Vagina (tissue), 2 donors: ENCODE measurements around the gene ABCB8. TPM values are rescaled to one million over a fixed set of nuclear protein-coding genes. Genes with fewer than 3 reads are reported as not detected.

Source experiments
- DNase-seq, 2 donors: peaks; one replicate each; pipeline ENCODE4 v3.0.0-alpha.2; 2017; ENCODE audit errors: extremely low spot score in 2 of 2
- H3K27ac ChIP-seq: fragments of 200-600 bp; sonication (generic); one replicate; pipeline ENCODE4 v1.5.1; 2019
- H3K27me3 ChIP-seq: fragments of 200-600 bp; sonication (generic); one replicate; pipeline ENCODE4 v1.5.1; 2019
- H3K36me3 ChIP-seq, 2 donors: fragments of 200-600 bp; sonication (generic); one replicate each; pipeline ENCODE4 v1.5.1; 2017 to 2019
- H3K4me1 ChIP-seq: fragments of 200-600 bp; sonication (generic); one replicate; pipeline ENCODE4 v1.5.1; 2019
- H3K4me3 ChIP-seq, 2 donors: fragments of 200-600 bp; sonication (generic); 1 replicate in 1 of 2; 2 replicates in 1 of 2; pipeline ENCODE4 v1.5.1; 2016 to 2019
- H3K9me3 ChIP-seq: fragments of 200-600 bp; sonication (generic); one replicate; pipeline ENCODE4 v1.5.1; 2019
- POLR2A ChIP-seq, 2 donors: fragments of 450-650 bp; IDR thresholded peaks; one replicate each; pipeline ENCODE4 v1.6.1; 2017; ENCODE audit warnings: antibody characterized with exemption in 2 of 2, mild to moderate bottlenecking in 2 of 2, moderate library complexity in 2 of 2
- POLR2AphosphoS5 ChIP-seq, 2 donors: sonication (generic); formaldehyde crosslinking; IDR thresholded peaks; one replicate each; pipeline ENCODE4 v1.9.0; 2017; ENCODE audit warnings: antibody characterized with exemption in 2 of 2, mild to moderate bottlenecking in 2 of 2, low read depth in 1 of 2; ENCODE audit not compliant: insufficient read depth in 1 of 2
- intact Hi-C: fragments of 100-400 bp; cut with DNase I; formaldehyde crosslinking; loops from one replicate; pipeline ENCODE4 v1.15.1; 2023
- total RNA-seq: library from RNA; depleted of rRNA; stranded (reverse); fragments of >200 nt; gene quantifications from one replicate; pipeline ENCODE4 v1.2.3, GENCODE V29; 2016
- TF ChIP-seq, protein P1 (sequence below), 3 experiments: fragments of 450-650 bp in 2 of 3; fragments of 200-600 bp in 1 of 3; sonication (generic) in 1 of 3; IDR thresholded peaks; one replicate each; pipeline ENCODE4 v1.5.1; 2017 to 2019; ENCODE audit warnings: antibody characterized with exemption in 3 of 3, mild to moderate bottlenecking in 2 of 3, moderate library complexity in 2 of 3

The ABCB8 gene
- total RNA-seq, 1 donor from 2014 or later, result 38.3 TPM

DNA sequence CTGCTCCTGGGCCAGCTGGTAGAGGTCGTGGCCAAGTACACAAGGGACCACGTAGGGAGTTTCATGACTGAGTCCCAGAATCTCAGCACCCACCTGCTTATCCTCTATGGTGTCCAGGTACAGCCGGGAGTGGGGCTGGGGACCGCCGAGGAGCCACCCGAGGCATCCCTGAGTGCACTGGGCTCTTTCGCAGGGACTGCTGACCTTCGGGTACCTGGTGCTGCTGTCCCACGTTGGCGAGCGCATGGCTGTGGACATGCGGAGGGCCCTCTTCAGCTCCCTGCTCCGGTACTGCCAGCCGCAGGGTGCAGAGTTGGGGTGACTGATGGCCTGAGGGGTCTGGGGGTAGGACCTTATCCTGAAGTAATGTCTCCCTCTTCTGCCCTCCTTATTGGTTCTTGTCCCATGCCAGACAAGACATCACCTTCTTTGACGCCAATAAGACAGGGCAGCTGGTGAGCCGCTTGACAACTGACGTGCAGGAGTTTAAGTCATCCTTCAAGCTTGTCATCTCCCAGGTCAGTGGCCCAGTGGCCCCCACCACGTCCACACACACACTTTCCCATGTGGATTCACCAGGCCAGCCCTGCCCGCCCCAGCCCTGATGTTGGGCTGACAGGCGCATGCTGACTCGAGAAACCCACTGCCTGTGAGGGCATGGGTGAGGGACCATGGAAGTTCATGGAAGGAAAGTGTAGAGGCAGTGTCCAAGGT is 6.2 kb downstream of the ABCB8 start:
- Histone ChIP-seq H3K27me3 (no peaks in the 10 kb centered on the region), H3K36me3 (peaks cover 0 to 33% of the 10 kb centered on the region in 2 donors), H3K9me3 (no peaks in the 10 kb centered on the region), H3K4me3 (no peak overlapping the region), H3K27ac (no peak overlapping the region), H3K4me1 (peaks cover 17% of the 10 kb centered on the region)
- no peak for DNase-seq
- intact Hi-C loops, result no loop called here
- TF ChIP-seq, protein P1, sequence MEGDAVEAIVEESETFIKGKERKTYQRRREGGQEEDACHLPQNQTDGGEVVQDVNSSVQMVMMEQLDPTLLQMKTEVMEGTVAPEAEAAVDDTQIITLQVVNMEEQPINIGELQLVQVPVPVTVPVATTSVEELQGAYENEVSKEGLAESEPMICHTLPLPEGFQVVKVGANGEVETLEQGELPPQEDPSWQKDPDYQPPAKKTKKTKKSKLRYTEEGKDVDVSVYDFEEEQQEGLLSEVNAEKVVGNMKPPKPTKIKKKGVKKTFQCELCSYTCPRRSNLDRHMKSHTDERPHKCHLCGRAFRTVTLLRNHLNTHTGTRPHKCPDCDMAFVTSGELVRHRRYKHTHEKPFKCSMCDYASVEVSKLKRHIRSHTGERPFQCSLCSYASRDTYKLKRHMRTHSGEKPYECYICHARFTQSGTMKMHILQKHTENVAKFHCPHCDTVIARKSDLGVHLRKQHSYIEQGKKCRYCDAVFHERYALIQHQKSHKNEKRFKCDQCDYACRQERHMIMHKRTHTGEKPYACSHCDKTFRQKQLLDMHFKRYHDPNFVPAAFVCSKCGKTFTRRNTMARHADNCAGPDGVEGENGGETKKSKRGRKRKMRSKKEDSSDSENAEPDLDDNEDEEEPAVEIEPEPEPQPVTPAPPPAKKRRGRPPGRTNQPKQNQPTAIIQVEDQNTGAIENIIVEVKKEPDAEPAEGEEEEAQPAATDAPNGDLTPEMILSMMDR (IDR thresholded peaks at IDR 0.05), result no peak
- no peak for TF ChIP-seq POLR2AphosphoS5 (IDR thresholded peaks at IDR 0.05; ENCODE audit: insufficient read depth in 1 of 2, low read depth in 1 of 2)
- TF ChIP-seq POLR2A (IDR thresholded peaks at IDR 0.05), result no peak

DNA sequence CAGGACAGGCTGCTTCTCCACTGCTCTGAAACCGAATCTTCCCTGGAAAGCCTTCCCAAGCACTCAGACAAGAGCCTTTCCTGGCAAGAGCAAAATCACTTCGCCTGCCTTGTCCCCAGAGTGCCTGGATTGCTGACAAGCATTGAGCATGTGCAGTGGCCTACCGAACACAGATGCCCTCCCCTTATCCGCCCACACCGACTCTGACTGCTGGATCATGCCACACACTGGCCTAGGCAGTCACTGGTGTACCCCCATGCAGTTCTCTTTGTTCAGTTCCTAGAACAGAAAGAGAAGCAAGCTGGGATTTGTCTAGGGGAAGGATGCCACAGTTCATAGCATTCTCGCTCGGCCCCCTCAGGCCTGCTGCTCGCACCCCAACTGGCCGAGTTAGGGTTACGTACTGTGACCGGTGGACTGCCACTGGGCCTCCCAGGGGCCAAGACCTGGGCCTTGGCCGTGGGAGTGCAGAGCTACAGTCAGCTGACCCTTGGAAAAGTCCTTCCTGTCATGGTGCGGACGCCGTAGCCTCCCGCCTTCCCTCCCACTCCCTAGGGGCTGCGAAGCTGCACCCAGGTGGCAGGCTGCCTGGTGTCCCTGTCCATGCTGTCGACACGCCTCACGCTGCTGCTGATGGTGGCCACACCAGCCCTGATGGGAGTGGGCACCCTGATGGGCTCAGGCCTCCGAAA is 6.9 kb downstream of the ABCB8 start:
- no peak overlapping the region for H3K4me3 ChIP-seq
- no peaks in the 10 kb centered on the region for H3K27me3 ChIP-seq
- peaks cover 20% of the 10 kb centered on the region for H3K4me1 ChIP-seq
- no peak overlapping the region for H3K27ac ChIP-seq
- TF ChIP-seq POLR2AphosphoS5 (IDR thresholded peaks at IDR 0.05; ENCODE audit: insufficient read depth in 1 of 2, low read depth in 1 of 2) (no peak), POLR2A (IDR thresholded peaks at IDR 0.05) (no peak)
- TF ChIP-seq, protein P1 (IDR thresholded peaks at IDR 0.05), result no peak
- DNase-seq, result no peak
- intact Hi-C loops, result no loop called here
- H3K9me3 ChIP-seq, result no peaks in the 10 kb centered on the region
- H3K36me3 ChIP-seq, result peaks cover 0 to 33% of the 10 kb centered on the region in 2 donors

GRCh38 chr7:151035902-151036301 is 7.7 kb downstream of the ABCB8 start:
- intact Hi-C loops, result no loop called here
- no peak for TF ChIP-seq POLR2AphosphoS5 (IDR thresholded peaks at IDR 0.05; ENCODE audit: insufficient read depth in 1 of 2, low read depth in 1 of 2)
- TF ChIP-seq POLR2A (IDR thresholded peaks at IDR 0.05), result no peak
- TF ChIP-seq, protein P1 (IDR thresholded peaks at IDR 0.05), result no peak
- Histone ChIP-seq H3K27me3 (no peaks in the 10 kb centered on the region), H3K4me3 (no peak overlapping the region), H3K4me1 (peaks cover 21% of the 10 kb centered on the region), H3K27ac (no peak overlapping the region), H3K9me3 (no peaks in the 10 kb centered on the region), H3K36me3 (peaks cover 0 to 33% of the 10 kb centered on the region in 2 donors)
- no peak for DNase-seq

DNA sequence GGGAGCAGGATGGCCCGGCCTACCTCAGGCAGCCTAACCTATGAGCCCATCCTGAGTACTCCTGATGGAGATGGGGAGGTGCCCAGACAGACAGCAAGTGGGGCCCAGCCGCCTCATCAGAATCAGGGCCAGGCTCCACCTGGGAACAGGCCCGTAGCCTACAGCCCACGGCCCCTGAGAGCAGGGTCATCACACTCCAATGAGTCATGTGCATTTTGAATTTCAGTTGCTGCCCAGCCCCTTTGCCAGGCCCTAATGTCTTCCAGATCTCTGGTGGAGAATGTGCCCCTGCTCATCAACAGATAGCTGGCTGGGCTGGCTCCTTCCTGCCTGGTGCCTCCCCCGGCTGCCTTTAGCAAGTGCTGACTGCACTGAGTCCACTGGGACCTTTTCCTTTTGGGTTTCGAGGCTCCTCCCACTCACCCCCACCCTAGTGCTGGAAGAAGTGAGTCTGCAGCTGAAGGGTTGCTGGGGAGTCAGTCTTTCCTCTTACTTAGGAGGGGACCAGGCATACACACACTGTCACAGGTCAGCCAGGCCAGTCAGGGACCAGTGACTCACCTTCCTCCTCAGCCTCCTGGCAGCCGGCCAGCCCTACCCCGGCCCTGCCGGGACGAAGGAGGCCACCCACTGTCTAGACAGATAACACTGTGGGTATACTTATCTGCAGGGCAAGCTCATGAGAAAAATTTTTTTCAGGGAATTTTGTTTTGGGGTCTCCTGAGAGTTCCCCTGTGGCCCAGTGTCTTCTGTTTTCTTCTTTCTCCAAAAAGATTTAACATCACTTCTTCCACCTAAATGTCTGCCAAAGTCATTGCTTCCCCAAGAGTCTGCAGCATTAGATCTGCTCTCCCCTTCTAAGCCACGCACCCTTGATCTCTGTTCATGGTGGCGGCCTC is 10.9 kb downstream of the ABCB8 start:
- Histone ChIP-seq H3K4me3 (no peak overlapping the region), H3K36me3 (peaks cover 0 to 31% of the 10 kb centered on the region in 2 donors), H3K9me3 (no peaks in the 10 kb centered on the region), H3K27ac (peak overlapping the region; percentile 73), H3K27me3 (no peaks in the 10 kb centered on the region), H3K4me1 (peaks cover 21% of the 10 kb centered on the region)
- TF ChIP-seq POLR2A (IDR thresholded peaks at IDR 0.05), result no peak
- peak in 1 of 2 donors; percentile 81 for TF ChIP-seq POLR2AphosphoS5 (IDR thresholded peaks at IDR 0.05; ENCODE audit: insufficient read depth in 1 of 2, low read depth in 1 of 2)
- DNase-seq, result no peak
- intact Hi-C loops, result no loop called here

- Histone ChIP-seq H3K4me3 (no peak overlapping the region), H3K27ac (peak overlapping the region; percentile 73), H3K36me3 (peaks cover 0 to 23% of the 10 kb centered on the region in 2 donors), H3K27me3 (no peaks in the 10 kb centered on the region), H3K9me3 (no peaks in the 10 kb centered on the region), H3K4me1 (peaks cover 21% of the 10 kb centered on the region)
- intact Hi-C loops, result no loop called here
- no peak for DNase-seq
- TF ChIP-seq, protein P1 (IDR thresholded peaks at IDR 0.05), result no peak
- TF ChIP-seq POLR2AphosphoS5 (IDR thresholded peaks at IDR 0.05; ENCODE audit: insufficient read depth in 1 of 2, low read depth in 1 of 2) (no peak), POLR2A (IDR thresholded peaks at IDR 0.05) (no peak)
Observed at GRCh38 chr7:151039850-151040548, 11.7 kb downstream of the ABCB8 start.
